Astrocyte of the cerebellum (primary cell): ENCODE measurements around the gene TFF1.

Source experiments
- DNase-seq: peaks from one replicate; pipeline ENCODE4 v3.0.0-alpha.2; 2011; ENCODE audit warnings: low read depth
- H3K4me3 ChIP-seq: 2 replicates; pipeline ENCODE4 v1.5.1; 2011; ENCODE audit warnings: mild to moderate bottlenecking, low read depth, low read length, moderate library complexity
- in situ Hi-C: cut with HindIII; loops from 2 replicates; pipeline ENCODE4 v1.10.0; 2017; ENCODE audit warnings: low sequenced_read_pairs
- TF ChIP-seq, protein P1 (sequence below): IDR thresholded peaks from 2 replicates; pipeline ENCODE4 v1.5.1; 2012; ENCODE audit warnings: low read length, low read depth, moderate library complexity, mild to moderate bottlenecking; ENCODE audit errors: missing control alignments

The TFF1 gene

DNA sequence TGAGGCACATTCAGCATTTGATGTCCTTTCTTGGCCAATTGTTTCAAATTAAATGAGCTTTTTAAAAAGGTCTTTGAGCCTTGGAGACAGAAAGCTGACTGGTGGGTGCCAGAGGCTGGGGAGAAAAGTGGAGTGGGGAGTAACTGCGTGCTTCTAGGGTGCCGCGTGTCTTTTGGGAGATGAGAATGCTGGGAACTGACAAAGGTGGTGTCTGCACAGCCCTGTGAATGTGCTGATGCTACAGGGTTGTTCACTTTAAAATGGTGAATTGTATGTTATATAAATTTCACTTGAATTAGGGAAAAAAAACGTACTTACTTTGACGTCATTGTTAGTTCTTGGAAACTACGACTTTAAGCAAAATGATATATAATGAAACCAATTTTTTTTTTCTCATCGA is 8.1 kb upstream of the TFF1 start:
- in situ Hi-C loops, result no loop called here
- DNase-seq, result no peak
- TF ChIP-seq, protein P1, sequence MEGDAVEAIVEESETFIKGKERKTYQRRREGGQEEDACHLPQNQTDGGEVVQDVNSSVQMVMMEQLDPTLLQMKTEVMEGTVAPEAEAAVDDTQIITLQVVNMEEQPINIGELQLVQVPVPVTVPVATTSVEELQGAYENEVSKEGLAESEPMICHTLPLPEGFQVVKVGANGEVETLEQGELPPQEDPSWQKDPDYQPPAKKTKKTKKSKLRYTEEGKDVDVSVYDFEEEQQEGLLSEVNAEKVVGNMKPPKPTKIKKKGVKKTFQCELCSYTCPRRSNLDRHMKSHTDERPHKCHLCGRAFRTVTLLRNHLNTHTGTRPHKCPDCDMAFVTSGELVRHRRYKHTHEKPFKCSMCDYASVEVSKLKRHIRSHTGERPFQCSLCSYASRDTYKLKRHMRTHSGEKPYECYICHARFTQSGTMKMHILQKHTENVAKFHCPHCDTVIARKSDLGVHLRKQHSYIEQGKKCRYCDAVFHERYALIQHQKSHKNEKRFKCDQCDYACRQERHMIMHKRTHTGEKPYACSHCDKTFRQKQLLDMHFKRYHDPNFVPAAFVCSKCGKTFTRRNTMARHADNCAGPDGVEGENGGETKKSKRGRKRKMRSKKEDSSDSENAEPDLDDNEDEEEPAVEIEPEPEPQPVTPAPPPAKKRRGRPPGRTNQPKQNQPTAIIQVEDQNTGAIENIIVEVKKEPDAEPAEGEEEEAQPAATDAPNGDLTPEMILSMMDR, result no peak
- H3K4me3 ChIP-seq, result no peak overlapping the region

DNA sequence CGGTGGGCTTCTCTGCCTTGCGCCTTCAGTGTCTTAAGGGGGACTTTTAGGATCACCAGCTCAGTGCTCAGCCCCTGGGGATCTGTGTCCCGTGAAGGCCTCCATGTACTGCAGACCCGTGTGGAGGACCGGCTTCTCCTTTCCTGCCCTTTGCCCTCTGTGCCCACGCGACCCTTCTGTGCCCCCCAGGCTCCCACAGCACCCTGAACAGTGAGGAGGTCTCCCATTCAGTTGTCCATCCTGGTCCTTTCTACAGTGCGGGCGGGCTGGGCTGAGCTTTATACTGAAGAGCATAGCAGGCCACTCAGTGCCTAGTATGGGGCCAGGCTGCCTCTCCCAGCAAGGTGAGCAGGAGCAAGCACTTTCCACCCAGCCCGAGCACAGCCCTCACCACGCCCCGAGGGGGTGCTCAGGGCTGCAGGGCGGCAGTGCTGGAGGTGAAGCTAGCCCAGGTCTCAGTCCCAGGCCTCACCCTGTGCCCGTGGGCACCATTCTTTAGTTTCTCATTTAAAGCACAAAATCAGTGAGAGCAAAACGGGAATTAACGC is 7.6 kb upstream of the TFF1 start:
- DNase-seq, result no peak
- TF ChIP-seq, protein P1, result no peak
- in situ Hi-C loops, result no loop called here
- no peak overlapping the region for H3K4me3 ChIP-seq

DNA sequence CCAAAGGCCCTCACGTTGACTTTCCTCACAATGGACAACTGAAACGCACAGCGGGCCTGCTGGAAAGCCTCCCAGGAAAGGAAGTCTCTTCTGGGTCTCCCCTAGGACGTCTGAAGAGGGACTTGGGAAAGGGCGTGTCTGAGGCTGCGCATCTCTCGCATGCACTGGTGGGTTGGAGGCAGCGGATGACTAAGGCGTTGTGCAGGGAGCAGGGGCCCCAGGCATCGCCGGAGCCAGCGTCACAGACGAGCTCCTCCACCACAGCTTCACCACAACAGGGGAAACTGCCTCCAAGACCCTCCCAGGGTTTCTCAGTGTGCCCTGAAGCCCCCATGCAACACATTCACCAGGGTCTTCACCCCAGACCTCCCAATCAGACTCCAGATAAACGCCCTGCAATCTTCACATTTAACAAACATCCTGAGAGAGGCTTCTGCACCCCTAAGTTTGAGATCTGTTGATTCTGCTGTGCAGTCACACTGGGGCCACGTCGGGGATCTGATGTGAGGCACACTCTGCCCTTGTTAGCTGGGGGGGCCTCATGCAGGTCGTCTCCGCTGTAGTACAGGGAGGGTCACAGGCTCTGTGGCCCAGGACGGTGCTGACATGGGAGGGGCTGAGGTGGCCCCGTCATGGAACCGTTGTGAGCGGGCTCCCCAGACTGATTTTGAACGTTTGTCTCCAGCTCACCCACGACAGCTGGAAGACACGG is 7.0 kb upstream of the TFF1 start:
- DNase-seq, result no peak
- in situ Hi-C loops, result no loop called here
- TF ChIP-seq, protein P1, result no peak
- H3K4me3 ChIP-seq, result no peak overlapping the region

DNA sequence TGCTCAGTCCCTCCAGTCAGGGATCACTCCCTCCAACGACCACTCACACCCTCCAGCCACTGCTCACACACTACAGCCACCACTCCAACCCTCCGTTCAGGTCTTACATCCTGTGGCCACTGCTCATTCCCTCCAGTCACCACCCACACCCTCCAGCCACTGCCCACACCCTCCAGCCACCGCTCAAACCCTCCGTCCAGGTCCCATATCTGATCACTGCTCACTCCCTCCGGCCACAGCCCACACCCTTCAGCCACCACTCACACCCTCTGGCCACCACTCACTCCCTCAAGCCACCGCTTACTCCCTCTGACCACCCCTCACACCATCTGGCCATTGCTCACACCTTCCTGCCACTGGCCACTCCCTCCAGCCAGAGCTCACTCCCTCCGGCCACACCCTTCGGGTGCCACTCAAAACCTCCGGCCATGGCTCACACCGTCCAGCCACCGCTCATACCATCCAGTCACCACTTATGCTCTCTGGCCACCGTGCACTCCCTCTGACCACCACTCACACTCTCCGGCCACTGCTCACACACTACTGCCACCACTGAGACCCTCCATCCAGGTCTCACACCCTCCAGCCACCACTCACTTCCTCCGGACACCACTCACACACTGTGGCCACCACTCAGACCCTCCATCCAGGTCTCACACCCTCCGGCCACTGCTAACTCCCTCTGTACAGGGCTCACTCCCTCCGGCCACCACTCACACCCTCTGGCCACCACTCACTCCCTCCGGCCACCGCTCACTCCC is 4.7 kb upstream of the TFF1 start:
- in situ Hi-C loops, result no loop called here
- TF ChIP-seq, protein P1, result no peak
- DNase-seq, result no peak

DNA sequence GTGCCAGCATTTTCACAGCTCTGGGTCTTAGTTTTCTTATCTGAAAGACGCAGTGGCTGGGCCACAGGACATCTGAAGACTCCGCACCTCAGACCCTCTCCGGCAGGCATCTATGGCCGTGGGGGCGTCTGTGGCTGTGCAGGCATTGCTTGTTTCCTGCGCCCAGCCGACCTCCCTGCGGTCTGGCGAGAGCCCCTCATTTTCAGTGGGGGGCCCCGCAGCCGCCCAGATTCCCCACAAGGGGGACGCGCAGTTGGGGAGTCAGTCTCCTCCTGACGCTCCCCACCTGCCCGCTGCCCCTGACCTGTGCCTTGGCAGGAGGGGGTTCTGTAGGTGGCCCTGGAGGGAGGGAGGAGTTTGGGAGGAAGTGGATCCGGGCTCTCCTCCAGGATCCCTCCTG is 3.5 kb upstream of the TFF1 start:
- in situ Hi-C loops, result no loop called here
- H3K4me3 ChIP-seq, result no peak overlapping the region
- DNase-seq, result no peak
- TF ChIP-seq, protein P1, result no peak

More for the DNA sequence above, 4.7 kb upstream of the TFF1 start:
- no peak overlapping the region for H3K4me3 ChIP-seq

DNA sequence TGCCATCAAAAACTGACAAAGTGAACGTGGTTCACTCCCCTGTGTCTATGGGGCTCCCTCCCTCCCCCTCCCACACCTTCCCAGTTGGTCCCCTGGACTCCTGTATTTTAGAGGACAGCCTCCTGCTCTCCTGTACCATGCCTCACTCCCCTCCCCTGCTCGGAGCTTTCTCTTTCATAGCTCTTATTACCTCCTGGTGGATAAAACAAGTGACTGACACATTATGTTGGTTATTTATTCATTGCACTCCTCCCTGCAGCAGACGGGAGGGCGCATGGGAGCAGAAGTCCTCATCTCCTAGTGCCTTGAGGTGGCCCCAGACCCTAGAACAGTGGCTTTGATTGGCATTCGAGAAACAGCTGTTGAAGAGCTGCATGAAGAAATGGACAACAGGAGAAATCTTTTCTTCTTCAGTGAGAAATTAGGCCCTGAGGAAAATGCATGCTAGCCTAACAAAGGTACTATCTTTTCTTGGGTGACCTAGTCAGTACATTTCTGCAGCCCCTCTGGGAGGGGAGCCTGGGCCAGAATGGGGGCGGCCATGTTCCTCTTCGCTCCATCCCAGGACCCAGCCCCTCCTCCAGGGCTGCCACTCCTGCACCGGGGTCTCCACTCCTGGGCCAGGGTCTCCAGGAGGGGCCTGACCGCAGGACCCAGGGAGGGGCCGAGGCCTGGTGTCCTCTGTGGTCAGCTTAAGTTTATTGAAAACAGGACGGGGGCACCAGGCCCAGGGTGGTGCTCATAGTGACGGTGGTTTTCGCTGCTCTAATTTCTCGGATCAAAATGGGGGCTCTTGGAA is 1.2 kb upstream of the TFF1 start:
- TF ChIP-seq, protein P1, result no peak
- in situ Hi-C loops, result no loop called here
- no peak for DNase-seq

More for the DNA sequence above, 1.2 kb upstream of the TFF1 start:
- H3K4me3 ChIP-seq, result no peak overlapping the region
